ENCODE results near the gene PTPRG. TPM values are rescaled to one million over a fixed set of nuclear protein-coding genes. Genes with fewer than 3 reads are reported as not detected.

Gene PTPRG
- total RNA-seq, 3 donors from 2014 or later (not counting 1 experiment from before 2014, with no cell fraction given) = 1.0 to 2.9 (median 2.5) TPM

DNA sequence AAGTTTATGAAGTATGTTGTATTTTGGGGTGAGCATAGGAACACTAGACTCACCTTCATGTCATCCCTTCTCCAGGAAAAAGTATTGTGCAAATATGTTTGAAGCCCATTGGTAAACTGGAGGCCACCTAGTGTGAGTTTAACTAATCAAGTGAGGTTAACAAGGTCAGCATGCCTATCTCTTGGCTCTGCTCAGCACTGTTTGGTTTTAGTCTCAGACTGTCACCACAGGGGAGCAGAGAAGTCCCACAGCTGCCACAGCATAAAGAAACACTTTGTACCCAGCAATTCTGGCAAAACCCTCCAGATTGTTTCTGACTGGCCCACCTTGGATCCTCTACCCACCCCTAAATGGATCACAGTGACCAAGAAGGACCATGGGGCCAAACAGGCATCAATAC, 659.2 kb downstream of the PTPRG start:
- intact Hi-C loops (cut with micrococcal nuclease) = no loop called here
- Histone ChIP-seq H3K27me3 (ENCODE audit: control insufficient read depth, insufficient read depth, low read length) (no peaks in the 10 kb centered on the region), H3K4me3 (ENCODE audit: low read length) (no peak overlapping the region), H3K27ac (ENCODE audit: low read length) (no peak overlapping the region), H3K9me3 (ENCODE audit: control insufficient read depth, insufficient read depth, low read length) (no peaks in the 10 kb centered on the region), H3K4me1 (ENCODE audit: control insufficient read depth, insufficient read depth, low read length) (no peaks in the 10 kb centered on the region), H3K36me3 (ENCODE audit: control insufficient read depth, insufficient read depth, low read length) (no peaks in the 10 kb centered on the region)
- no peak for DNase-seq
- Mint-ChIP-seq H3K27ac (no peak overlapping the region), H3K9me3 (no peaks in the 10 kb centered on the region), H3K36me3 (no peaks in the 10 kb centered on the region), H3K4me1 (no peaks in the 10 kb centered on the region), H3K27me3 (ENCODE audit: low read depth in 2 of 2) (no peaks in the 10 kb centered on the region), H3K4me3 (no peak overlapping the region)
- no peak for ATAC-seq
- TF ChIP-seq, protein P1, sequence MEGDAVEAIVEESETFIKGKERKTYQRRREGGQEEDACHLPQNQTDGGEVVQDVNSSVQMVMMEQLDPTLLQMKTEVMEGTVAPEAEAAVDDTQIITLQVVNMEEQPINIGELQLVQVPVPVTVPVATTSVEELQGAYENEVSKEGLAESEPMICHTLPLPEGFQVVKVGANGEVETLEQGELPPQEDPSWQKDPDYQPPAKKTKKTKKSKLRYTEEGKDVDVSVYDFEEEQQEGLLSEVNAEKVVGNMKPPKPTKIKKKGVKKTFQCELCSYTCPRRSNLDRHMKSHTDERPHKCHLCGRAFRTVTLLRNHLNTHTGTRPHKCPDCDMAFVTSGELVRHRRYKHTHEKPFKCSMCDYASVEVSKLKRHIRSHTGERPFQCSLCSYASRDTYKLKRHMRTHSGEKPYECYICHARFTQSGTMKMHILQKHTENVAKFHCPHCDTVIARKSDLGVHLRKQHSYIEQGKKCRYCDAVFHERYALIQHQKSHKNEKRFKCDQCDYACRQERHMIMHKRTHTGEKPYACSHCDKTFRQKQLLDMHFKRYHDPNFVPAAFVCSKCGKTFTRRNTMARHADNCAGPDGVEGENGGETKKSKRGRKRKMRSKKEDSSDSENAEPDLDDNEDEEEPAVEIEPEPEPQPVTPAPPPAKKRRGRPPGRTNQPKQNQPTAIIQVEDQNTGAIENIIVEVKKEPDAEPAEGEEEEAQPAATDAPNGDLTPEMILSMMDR (IDR thresholded peaks at IDR 0.05) = no peak

DNA sequence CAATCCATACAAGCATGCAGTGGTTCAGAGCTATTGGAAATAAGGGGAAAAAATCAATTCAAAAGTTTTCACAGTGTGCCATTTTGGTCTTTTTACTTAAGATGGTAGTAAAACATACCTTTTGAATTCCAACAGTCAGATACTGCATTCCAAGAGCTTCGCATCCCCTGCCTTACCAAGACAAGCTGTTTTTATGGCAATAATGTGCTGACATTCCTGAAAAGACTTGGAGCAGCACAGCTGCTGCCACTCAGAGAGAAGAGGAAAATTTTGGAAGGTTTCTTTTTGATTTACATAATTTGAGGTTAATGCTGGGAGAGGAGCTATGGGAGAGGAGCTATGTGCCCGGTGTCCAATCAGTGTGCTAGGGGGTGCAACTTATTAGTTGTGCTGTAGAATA, 663.7 kb downstream of the PTPRG start:
- H3K36me3 Mint-ChIP-seq = no peaks in the 10 kb centered on the region
- H3K27ac Mint-ChIP-seq = no peak overlapping the region
- H3K36me3 ChIP-seq (ENCODE audit: control insufficient read depth, insufficient read depth, low read length) = no peaks in the 10 kb centered on the region
- no peaks in the 10 kb centered on the region for H3K4me1 Mint-ChIP-seq
- intact Hi-C loops (cut with micrococcal nuclease) = no loop called here
- DNase-seq = no peak
- H3K9me3 Mint-ChIP-seq = peaks cover 0 to 3% of the 10 kb centered on the region in 2 donors
- 96% methylated on average over 2 of the region's 2 CpGs for WGBS (ENCODE audit: insufficient coverage)
- H3K4me1 ChIP-seq (ENCODE audit: control insufficient read depth, insufficient read depth, low read length) = no peaks in the 10 kb centered on the region
- no peaks in the 10 kb centered on the region for H3K27me3 ChIP-seq (ENCODE audit: control insufficient read depth, insufficient read depth, low read length)
- H3K27ac ChIP-seq (ENCODE audit: low read length) = no peak overlapping the region
- H3K4me3 Mint-ChIP-seq = no peak overlapping the region
- no peak overlapping the region for H3K4me3 ChIP-seq (ENCODE audit: low read length)
- H3K9me3 ChIP-seq (ENCODE audit: control insufficient read depth, insufficient read depth, low read length) = no peaks in the 10 kb centered on the region
- TF ChIP-seq, protein P1 (IDR thresholded peaks at IDR 0.05) = no peak
- no peaks in the 10 kb centered on the region for H3K27me3 Mint-ChIP-seq (ENCODE audit: low read depth in 2 of 2)
- no peak for ATAC-seq

DNA sequence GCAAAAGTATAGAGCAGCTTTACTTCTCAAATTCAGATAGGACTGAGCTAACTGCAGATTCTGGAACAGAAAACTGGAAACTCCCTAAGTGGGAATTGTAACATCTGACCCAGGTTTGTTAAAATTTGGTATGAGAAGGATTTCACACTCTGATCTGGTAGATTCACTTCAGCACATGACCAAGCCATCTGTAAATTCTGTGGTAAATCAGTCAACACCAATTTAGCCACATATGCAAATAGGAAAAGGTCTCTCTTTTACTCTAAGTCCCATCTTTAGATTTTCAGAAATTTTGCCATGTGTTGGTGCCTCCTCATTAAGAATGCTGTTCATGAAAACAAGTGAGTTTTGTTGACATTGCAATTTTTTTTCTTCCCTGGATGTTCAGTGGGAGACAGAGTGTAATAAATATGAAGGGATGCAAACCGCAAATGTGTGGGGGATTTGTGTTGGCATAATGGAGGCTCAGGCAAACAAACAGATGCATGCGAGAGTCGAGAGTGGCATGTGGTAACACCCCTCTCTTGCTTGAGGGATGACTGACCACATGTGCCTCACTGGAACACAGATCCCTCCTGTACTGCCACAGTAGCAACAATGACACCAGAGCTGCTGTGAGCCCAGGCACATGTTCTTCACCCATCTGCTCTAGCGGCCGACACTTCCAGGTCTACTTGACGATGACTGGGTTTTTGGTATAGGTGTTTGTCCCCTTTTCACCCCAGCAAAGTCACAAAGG, 665.4 kb downstream of the PTPRG start:
- Histone ChIP-seq H3K36me3 (ENCODE audit: control insufficient read depth, insufficient read depth, low read length) (no peaks in the 10 kb centered on the region), H3K27me3 (ENCODE audit: control insufficient read depth, insufficient read depth, low read length) (no peaks in the 10 kb centered on the region), H3K9me3 (ENCODE audit: control insufficient read depth, insufficient read depth, low read length) (no peaks in the 10 kb centered on the region), H3K27ac (ENCODE audit: low read length) (no peak overlapping the region), H3K4me3 (ENCODE audit: low read length) (no peak overlapping the region), H3K4me1 (ENCODE audit: control insufficient read depth, insufficient read depth, low read length) (no peaks in the 10 kb centered on the region)
- Mint-ChIP-seq H3K4me1 (no peaks in the 10 kb centered on the region), H3K27ac (no peak overlapping the region), H3K9me3 (peaks cover 0 to 3% of the 10 kb centered on the region in 2 donors), H3K4me3 (no peak overlapping the region), H3K36me3 (no peaks in the 10 kb centered on the region), H3K27me3 (ENCODE audit: low read depth in 2 of 2) (no peaks in the 10 kb centered on the region)
- TF ChIP-seq, protein P1 (IDR thresholded peaks at IDR 0.05) = no peak
- intact Hi-C loops (cut with micrococcal nuclease) = no loop called here
- ATAC-seq (no peak), DNase-seq (no peak)
- 90% methylated on average over 4 of the region's 6 CpGs for WGBS (ENCODE audit: insufficient coverage)

DNA sequence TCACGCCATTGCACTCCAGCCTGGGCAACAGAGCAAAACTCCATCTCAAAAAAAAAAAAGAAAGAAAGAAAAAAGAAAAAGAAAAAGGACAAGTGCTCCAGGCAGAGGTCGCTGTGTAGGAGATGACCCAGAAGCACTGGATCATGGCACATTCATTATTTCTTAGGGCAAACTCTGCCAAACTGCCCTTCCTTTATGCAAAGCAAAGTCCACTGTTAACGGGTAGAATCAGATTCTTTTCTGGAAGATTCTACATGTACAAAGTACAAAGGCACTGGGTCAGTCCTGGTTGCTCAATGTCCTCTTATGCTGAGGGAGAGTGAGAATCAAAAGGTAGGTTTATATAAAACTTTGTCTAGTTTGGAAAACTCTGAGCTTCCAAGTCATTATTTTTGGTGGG, 667.1 kb downstream of the PTPRG start:
- Mint-ChIP-seq H3K4me1 (no peaks in the 10 kb centered on the region), H3K27ac (no peak overlapping the region), H3K9me3 (peaks cover 0 to 3% of the 10 kb centered on the region in 2 donors), H3K27me3 (ENCODE audit: low read depth in 2 of 2) (no peaks in the 10 kb centered on the region), H3K4me3 (no peak overlapping the region), H3K36me3 (no peaks in the 10 kb centered on the region)
- H3K9me3 ChIP-seq (ENCODE audit: control insufficient read depth, insufficient read depth, low read length) = no peaks in the 10 kb centered on the region
- H3K27ac ChIP-seq (ENCODE audit: low read length) = no peak overlapping the region
- intact Hi-C loops (cut with micrococcal nuclease) = no loop called here
- no peaks in the 10 kb centered on the region for H3K36me3 ChIP-seq (ENCODE audit: control insufficient read depth, insufficient read depth, low read length)
- H3K4me1 ChIP-seq (ENCODE audit: control insufficient read depth, insufficient read depth, low read length) = no peaks in the 10 kb centered on the region
- no peak overlapping the region for H3K4me3 ChIP-seq (ENCODE audit: low read length)
- 83% methylated on average over 3 of the region's 3 CpGs for WGBS (ENCODE audit: insufficient coverage)
- TF ChIP-seq, protein P1 (IDR thresholded peaks at IDR 0.05) = no peak
- DNase-seq (no peak), ATAC-seq (no peak)
- no peaks in the 10 kb centered on the region for H3K27me3 ChIP-seq (ENCODE audit: control insufficient read depth, insufficient read depth, low read length)

Measured in natural killer cell (primary cell).